Activated naive CD8-positive, alpha-beta T cell treated with anti-CD3 and anti-CD28 coated beads, Interleukin-2, amount 50 U/mL, for 24 hours (primary cell): Measurements from ENCODE around the gene SCAMP4.

Source experiments
- ATAC-seq: fragments of 150-1000 bp; cut with Tn5 transposase; one replicate; pipeline ENCODE4 v1.10.0; 2021
- DNase-seq: peaks from one replicate; pipeline ENCODE4 v3.0.0; 2021
- H3K27ac Mint-ChIP-seq: one replicate; pipeline ENCODE4 v1.8.0; 2021; ENCODE audit warnings: mild to moderate bottlenecking, mixed read lengths
- H3K27me3 Mint-ChIP-seq: one replicate; pipeline ENCODE4 v1.8.0; 2021; ENCODE audit warnings: mixed read lengths
- H3K36me3 Mint-ChIP-seq: one replicate; pipeline ENCODE4 v1.8.0; 2021; ENCODE audit warnings: low read depth, mixed read lengths
- H3K4me1 Mint-ChIP-seq: one replicate; pipeline ENCODE4 v1.8.0; 2021; ENCODE audit warnings: mixed read lengths
- H3K4me3 Mint-ChIP-seq: one replicate; pipeline ENCODE4 v1.8.0; 2021; ENCODE audit warnings: mild to moderate bottlenecking, moderate library complexity, mixed read lengths
- H3K9me3 Mint-ChIP-seq: one replicate; pipeline ENCODE4 v1.8.0; 2021; ENCODE audit warnings: mixed read lengths

The SCAMP4 gene

DNA sequence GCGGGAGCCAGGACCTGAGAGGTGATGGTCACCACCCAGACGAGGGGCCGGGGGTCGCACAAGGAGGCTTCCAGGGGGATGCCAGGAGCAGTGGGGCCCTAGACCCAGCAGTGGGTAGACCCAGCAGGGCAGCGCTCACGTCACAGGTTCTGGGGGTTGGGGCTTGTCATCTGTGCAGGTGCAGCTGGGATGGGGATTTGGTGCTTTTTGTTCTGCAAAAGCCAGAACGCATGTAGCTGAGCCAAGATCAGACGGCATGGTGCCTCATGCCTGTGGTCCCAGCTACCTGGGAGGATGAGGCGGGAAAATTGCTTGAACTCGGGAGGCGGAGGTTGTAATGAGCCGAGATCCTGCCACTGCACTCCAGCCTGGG lies 50.9 kb downstream of the SCAMP4 start:
- Mint-ChIP-seq H3K27ac (no peak overlapping the region), H3K9me3 (no peaks in the 10 kb centered on the region), H3K4me1 (peaks cover 5% of the 10 kb centered on the region), H3K27me3 (no peaks in the 10 kb centered on the region), H3K4me3 (no peak overlapping the region), H3K36me3 (no peaks in the 10 kb centered on the region)
- DNase-seq = no peak
- ATAC-seq = no peak

DNA sequence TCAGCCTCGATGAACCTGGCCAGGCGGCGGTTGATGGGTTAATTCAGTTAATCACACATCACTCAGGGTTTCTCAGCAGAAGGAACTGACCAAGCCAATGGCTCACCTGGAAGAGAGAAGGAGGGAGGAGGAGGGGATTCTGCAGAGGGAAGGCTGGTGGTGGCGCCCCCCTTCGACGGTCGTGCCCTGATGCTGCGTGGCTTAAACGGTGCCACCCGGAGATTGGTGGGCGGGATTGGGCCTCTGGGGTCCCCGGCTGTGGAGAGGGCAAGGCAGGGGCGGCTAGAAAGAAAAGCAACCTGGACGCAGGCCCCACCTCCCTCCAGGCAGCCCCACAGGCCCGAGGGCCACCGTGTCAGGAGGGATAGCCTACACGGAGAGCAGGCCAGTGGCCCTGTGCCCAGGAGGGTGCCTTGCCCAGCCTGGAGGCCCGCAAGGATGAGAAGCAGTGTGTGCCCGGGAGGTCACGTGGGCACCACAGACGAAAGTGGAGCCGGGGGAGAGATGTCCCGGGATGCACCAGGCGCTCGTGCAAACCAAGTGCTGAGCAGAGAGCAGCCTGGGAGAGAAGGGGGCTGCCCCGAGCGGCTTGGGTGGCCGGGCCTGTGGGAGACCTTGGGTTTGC lies 51.8 kb downstream of the SCAMP4 start:
- Mint-ChIP-seq H3K27ac (no peak overlapping the region), H3K36me3 (peaks cover 2% of the 10 kb centered on the region), H3K4me3 (no peak overlapping the region), H3K27me3 (no peaks in the 10 kb centered on the region), H3K9me3 (no peaks in the 10 kb centered on the region), H3K4me1 (peaks cover 5% of the 10 kb centered on the region)
- no peak for ATAC-seq
- no peak for DNase-seq

DNA sequence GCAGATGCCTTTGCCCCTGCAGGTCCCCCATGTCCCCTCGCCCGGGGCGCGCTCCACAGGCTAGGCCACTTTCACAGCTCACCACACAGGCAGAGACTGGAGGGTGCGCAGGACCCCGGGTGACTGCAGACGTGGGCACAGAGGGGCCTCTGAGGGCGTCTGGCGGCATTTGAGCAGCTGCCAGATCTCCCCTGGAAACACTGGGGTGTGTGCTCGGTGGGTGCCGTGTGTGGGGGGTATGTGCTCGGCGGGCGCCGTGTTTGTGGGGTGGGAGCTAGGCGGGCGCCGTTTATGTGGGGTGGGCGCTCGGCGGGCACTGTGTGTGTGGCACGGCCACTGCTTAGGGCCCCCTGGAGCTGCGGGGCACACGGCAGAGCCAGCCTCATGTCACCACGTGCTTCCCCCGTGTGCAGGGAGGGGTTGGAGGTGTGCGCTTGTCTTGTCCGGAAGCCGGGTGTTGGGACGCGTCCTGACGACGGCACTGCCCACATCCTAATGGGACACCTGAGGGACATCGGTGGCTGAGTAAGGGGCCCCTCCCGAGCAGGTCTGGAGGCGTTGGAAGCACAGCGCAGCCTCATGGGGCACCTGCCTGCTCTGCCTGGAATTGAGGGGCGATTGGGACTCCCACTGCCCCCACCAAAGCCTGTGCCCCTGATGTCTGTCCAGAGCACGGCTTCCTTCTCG lies 52.5 kb downstream of the SCAMP4 start:
- DNase-seq = no peak
- H3K27me3 Mint-ChIP-seq = no peaks in the 10 kb centered on the region
- H3K4me1 Mint-ChIP-seq = peaks cover 5% of the 10 kb centered on the region
- ATAC-seq = no peak
- no peaks in the 10 kb centered on the region for H3K9me3 Mint-ChIP-seq
- no peak overlapping the region for H3K27ac Mint-ChIP-seq
- no peak overlapping the region for H3K4me3 Mint-ChIP-seq
- peaks cover 2% of the 10 kb centered on the region for H3K36me3 Mint-ChIP-seq

DNA sequence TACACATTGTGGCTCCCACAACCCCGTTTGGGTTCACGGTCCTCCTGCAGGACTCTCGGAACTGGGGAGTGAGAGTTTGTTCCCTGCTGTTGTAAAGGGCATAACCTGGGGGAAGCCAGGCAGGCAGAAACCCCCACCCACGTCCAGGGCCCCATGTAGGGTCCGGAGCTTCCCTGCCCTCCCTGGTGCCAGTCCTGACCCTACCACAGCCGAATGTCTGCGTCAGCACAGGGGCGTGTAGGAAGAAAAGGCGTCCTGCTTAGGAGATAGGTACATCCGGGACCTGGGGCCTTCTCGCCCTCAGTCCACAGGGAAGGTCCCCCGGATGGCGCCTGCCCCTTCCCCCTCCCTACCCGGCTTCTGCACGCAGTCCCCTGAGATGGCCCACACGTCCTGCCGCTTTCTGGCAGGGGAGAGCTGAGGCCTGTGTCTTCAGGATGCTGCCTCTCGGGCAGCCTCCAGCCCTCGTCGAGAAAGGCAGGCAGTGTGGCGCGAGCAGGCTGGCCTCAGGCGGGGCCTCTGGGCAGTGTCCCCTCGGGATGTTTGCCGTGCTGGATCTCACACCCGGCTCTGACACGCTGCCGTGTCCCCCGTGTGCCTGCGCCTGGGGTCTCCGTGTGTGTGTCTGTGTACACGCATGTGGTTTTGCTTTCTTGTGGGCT lies 54.9 kb downstream of the SCAMP4 start:
- Mint-ChIP-seq H3K27ac (no peak overlapping the region), H3K9me3 (no peaks in the 10 kb centered on the region), H3K36me3 (peaks cover 2% of the 10 kb centered on the region), H3K27me3 (no peaks in the 10 kb centered on the region), H3K4me1 (peaks cover 5% of the 10 kb centered on the region), H3K4me3 (no peak overlapping the region)
- ATAC-seq = no peak
- DNase-seq = no peak

DNA sequence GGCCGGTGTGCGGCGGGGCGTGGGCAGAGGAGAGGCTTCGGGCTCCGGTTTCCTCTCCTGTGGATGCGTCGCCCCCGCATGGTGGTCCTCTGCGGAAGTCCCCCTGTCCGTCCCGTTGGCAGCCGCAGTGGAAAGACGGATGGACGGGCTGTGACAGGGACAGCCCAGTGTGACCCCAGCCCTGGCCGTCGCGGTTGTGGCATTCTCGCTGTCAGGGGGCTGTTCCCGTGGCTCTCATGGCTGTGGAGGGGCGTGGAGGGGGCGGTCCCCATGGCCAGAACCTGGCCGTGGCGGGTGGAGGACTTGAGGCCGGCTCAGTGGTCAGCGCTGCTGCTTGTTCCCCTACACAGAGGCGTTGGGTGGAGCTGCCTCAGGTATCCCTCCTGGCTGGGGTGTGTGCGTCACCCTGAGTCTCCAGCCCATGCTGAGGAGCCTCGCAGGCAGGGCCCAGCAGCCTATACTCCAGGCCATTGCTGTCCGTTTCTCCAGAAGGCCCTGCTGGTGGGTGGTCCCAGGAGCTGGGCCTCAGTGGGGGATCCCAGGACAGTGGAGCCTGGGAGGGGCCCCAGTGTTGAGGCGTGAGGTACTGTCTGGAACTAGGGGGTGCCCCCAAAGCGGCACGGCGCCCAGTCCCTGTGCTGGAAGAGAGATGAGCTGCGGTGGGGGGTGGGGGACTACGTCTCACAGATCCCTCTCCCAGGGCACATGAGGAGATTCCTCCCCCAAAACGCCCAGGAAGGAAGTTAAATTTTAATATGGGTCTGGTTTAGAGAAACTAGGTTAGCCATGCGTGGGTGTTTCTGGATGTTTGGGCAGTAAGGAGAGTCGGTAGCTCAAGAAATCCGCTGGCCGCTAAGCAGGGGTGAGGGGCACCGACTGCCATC lies 56.0 kb downstream of the SCAMP4 start:
- H3K9me3 Mint-ChIP-seq = no peaks in the 10 kb centered on the region
- peaks cover 8% of the 10 kb centered on the region for H3K4me1 Mint-ChIP-seq
- peaks cover 2% of the 10 kb centered on the region for H3K36me3 Mint-ChIP-seq
- H3K27ac Mint-ChIP-seq = no peak overlapping the region
- H3K4me3 Mint-ChIP-seq = no peak overlapping the region
- ATAC-seq (no peak), DNase-seq (no peak)
- H3K27me3 Mint-ChIP-seq = no peaks in the 10 kb centered on the region

DNA sequence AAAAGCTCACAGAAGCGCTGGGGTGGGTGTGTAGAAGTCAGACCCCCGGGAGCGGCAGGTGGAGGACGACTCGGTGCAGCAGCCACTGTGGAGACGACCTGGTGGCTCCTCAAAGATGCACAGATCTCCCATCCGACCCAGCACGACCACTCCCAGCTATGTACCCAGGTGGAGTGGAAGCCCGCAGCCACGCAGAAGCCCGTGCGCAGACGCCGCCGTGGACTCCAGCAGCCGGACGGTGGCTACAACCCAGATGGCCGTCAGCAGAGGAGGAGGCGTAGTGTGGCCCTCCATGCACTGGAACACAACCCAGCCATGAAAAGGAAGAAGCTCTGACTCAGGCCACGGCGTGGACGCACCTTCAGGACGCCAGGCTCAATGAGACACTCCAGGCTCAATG lies 57.5 kb downstream of the SCAMP4 start:
- Mint-ChIP-seq H3K9me3 (no peaks in the 10 kb centered on the region), H3K36me3 (peaks cover 2% of the 10 kb centered on the region), H3K4me3 (no peak overlapping the region), H3K4me1 (peaks cover 13% of the 10 kb centered on the region), H3K27me3 (no peaks in the 10 kb centered on the region), H3K27ac (no peak overlapping the region)
- no peak for DNase-seq
- no peak for ATAC-seq

DNA sequence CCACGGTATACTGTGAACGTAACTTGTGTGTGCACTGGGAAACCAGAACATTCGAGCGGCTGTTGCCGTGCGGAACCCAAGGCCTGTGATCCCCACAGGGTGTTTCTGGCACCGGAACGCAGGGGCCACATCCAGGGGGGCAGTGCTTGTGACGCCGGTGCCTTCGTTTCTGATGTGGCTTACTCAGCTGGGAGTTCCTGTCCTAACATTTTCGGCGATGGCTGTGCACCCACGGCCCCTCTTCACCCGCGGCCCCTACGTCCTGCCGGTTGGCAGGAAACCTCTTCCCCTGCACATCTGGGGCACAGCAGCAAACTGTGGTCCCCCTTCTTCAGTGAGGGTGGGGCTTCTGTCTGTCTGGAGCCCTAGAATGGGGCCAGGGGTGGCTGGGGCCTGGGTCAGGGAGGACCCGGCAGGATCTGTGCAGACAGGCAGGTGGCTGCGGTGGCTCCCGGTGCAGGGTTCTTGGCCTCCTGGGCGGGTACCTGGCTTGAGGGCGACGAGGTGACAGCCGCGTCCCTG lies 61.9 kb downstream of the SCAMP4 start:
- Mint-ChIP-seq H3K9me3 (no peaks in the 10 kb centered on the region), H3K27ac (no peak overlapping the region), H3K4me3 (peak overlapping the region; percentile 11), H3K27me3 (no peaks in the 10 kb centered on the region), H3K4me1 (peaks cover 13% of the 10 kb centered on the region), H3K36me3 (peaks cover 2% of the 10 kb centered on the region)
- ATAC-seq (peak; percentile 30), DNase-seq (peak; percentile 38)

DNA sequence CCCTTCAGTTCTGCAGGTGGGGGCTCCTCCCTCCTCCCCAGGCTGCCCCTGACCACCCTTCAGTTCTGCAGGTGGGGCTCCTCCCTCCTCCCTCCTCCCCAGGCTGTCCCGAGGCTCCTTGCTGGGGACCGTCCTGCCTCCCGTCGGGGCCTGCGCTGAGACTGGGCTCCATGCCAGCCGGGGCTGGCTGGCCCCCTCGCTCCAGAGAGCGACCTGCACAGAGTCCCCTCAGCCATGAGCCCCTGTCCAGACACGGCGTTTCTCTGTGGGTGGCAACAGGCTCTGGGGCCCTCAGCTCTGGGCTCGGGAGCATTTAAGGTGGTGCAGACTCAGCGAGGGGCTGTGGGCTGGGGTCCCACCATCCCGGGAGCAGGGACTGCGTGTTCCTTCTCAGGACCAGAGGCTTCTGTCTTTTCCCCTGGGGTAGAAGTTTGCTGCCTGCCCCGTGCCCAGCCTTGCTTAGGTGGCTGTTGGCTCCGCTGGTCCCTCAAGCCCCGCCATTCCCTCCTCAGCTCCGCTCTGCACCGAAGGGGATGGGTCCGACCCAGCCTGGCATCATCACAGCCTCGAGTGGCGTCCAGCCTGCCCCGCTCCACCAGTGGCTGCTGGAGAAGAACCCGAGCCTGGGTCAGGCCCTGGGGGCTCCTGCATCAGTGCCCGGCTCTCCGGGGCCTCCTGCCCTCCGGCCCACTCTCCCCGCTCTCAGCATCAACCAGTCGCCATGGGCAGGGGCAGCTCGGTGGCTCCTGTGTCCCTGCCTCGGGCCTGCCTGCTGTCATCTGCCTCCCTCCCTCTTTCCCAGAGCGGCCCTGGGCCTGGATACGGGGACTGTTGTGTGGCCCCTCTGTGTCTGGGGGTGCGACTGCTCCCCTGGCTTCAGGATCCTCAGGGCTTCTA lies 63.3 kb downstream of the SCAMP4 start:
- DNase-seq (no peak), ATAC-seq (no peak)
- Mint-ChIP-seq H3K27me3 (no peaks in the 10 kb centered on the region), H3K36me3 (peaks cover 2% of the 10 kb centered on the region), H3K9me3 (no peaks in the 10 kb centered on the region), H3K4me1 (peaks cover 13% of the 10 kb centered on the region), H3K4me3 (no peak overlapping the region), H3K27ac (no peak overlapping the region)

DNA sequence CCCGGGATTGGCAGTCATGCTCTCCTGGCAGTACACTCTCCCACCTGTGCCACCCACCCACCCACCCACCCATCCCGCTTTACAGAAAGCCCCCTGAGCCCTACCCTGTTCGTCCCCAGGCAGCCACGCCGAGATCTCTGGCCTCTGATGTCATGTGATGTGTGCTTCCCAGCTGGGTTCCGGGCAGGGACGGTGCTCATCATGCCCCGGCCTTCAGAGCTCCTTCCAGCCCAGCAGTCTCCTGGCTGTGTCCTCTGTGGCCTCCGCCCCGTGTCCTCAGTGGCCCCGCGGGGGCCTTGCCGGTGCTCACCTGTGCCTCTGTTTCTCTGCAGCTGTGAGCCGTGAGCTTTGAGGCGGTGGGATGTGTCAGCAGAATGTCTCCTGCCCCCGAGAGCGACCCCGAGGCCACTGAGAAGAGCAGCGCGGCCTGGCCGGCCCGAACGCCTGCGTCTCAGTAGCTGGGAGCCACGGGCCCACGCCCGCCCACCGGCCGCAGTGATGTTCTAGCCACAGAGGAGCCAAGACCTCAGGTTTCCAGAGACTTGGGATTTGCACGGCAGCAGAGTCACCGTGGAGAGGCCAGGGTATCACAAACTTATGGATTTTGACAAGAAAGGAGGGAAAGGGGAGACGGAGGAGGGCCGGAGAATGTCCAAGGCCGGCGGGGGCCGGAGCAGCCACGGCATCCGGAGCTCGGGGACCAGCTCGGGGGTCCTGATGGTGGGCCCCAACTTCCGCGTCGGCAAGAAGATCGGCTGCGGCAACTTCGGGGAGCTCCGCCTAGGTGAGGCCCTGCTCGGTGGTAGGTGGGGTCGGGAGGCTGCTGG lies 64.2 kb downstream of the SCAMP4 start:
- H3K27ac Mint-ChIP-seq = no peak overlapping the region
- no peak for ATAC-seq

DNA sequence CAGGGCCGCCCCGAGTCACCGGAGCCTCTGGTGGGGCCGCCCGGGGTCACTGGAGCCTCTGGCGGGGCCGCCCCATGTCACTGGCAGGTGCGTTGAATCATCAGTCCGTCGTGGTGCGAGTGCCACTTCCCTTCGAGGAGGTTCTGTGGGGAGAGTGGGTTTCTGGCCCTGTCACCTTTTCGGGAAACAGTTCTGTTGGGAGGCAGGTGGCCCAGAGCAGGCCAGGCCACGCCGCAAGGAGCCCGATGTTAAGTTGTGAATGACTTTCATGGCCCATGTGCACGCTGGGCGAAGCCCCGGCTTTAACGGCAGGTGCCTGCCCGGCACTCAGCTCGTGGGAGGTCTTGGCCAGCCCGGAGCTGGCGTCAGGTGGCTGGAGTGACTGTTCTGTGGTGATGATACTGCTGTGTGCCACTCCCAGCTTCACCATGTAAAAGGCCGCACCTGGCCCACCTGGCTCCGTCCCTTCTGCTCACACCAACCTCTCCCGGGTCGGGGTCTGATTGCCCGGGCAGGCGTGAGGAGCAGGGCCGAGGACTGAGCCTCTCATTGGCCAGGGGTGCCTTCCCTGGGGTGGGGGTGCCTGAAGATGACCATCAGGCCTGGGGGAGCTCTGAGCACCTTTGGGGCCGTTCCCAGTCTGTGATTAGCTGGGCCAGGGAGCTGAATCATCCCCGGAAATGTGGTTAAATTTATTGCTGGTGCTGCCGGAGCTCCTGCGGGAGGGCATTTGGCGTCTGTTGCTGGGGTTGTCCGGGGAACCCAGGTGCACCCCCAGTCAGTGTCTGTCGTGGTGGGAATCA lies 65.0 kb downstream of the SCAMP4 start:
- no peak for ATAC-seq
- H3K4me3 Mint-ChIP-seq = no peak overlapping the region
- no peak overlapping the region for H3K27ac Mint-ChIP-seq
- DNase-seq = no peak
- H3K9me3 Mint-ChIP-seq = no peaks in the 10 kb centered on the region
- no peaks in the 10 kb centered on the region for H3K27me3 Mint-ChIP-seq
- peaks cover 6% of the 10 kb centered on the region for H3K36me3 Mint-ChIP-seq
- H3K4me1 Mint-ChIP-seq = peaks cover 13% of the 10 kb centered on the region

More for the DNA sequence above, 64.2 kb downstream of the SCAMP4 start:
- Mint-ChIP-seq H3K27me3 (no peaks in the 10 kb centered on the region), H3K4me1 (peaks cover 13% of the 10 kb centered on the region), H3K9me3 (no peaks in the 10 kb centered on the region), H3K4me3 (no peak overlapping the region), H3K36me3 (peaks cover 2% of the 10 kb centered on the region)
- DNase-seq = no peak

DNA sequence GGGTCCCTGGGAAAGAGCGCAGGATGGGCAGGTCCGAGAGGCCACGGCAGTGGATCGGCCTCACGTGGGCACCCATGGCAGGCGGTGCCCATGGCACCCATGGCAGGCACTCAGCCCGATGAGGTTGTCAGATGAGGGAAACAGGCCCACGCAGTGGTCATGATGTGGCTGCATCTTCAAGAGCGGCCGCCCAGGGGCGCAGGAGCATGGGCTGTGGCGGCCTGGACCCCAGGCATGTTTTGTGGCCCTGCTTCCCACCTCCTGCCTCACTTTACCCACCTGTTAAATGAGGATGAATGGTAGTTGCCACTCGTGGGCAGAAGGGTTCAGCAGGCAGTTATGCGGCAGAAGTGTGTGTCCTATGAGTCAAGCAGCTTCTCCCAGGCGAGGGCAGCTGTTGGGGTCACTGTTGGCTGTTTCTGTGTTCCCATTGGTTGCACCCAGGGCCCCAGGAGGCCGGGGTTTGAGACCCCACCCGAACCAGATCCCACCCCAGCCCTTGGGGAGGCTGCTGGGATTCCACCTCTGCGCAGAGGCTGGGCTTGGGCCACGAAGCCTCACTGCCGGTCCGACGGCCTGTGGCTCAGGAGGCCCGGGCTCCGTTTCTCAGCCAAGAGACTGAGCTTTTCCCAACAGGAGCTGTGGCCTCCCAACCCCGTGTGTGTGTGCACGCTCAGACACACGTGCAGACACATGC lies 65.8 kb downstream of the SCAMP4 start:
- no peak overlapping the region for H3K27ac Mint-ChIP-seq
- no peak overlapping the region for H3K4me3 Mint-ChIP-seq
- H3K36me3 Mint-ChIP-seq = peaks cover 7% of the 10 kb centered on the region
- H3K27me3 Mint-ChIP-seq = no peaks in the 10 kb centered on the region
- no peak for ATAC-seq
- no peak for DNase-seq
- H3K9me3 Mint-ChIP-seq = no peaks in the 10 kb centered on the region
- peaks cover 12% of the 10 kb centered on the region for H3K4me1 Mint-ChIP-seq
